Keratinocyte (primary cell): Measurements from ENCODE around the gene HSP90AB1. TPM values are rescaled to one million over a fixed set of nuclear protein-coding genes. Genes with fewer than 3 reads are reported as not detected.

ENCODE experiments used
- DNase-seq: peaks from one replicate; pipeline ENCODE4 v3.0.0-alpha.2; 2011; ENCODE audit warnings: low read depth, missing footprints, low spot score
- FAIRE-seq: peaks from 2 replicates; lab custom pipeline; 2011; peaks lifted over from hg19 to GRCh38; lab: Jason Lieb, UNC
- H2AFZ ChIP-seq: 2 replicates; pipeline ENCODE4 v1.6.0; 2012; ENCODE audit warnings: low read length, control low read depth, inconsistent platforms; ENCODE audit not compliant: control insufficient read depth
- H3K27ac ChIP-seq: 2 replicates; pipeline ENCODE4 v1.5.1; 2011; ENCODE audit warnings: low read length; ENCODE audit not compliant: control insufficient read depth, insufficient read depth
- H3K27me3 ChIP-seq: 3 replicates; pipeline ENCODE4 v1.6.0; 2011; ENCODE audit warnings: low read length; ENCODE audit not compliant: control insufficient read depth, insufficient read depth; ENCODE audit errors: extremely low read depth
- H3K36me3 ChIP-seq, 2 experiments: 2 replicates in 1 of 2; 3 replicates in 1 of 2; pipeline ENCODE4 v1.5.1; 2011; ENCODE audit warnings: low read length in 2 of 2, mild to moderate bottlenecking in 1 of 2; ENCODE audit not compliant: control insufficient read depth in 2 of 2, insufficient read depth in 2 of 2; ENCODE audit errors: extremely low read depth in 1 of 2
- H3K4me1 ChIP-seq: 3 replicates; pipeline ENCODE4 v1.5.1; 2011; ENCODE audit warnings: low read length; ENCODE audit not compliant: control insufficient read depth, insufficient read depth; ENCODE audit errors: extremely low read depth
- H3K4me2 ChIP-seq: 3 replicates; pipeline ENCODE4 v1.6.0; 2011; ENCODE audit warnings: low read depth, low read length; ENCODE audit not compliant: control insufficient read depth, insufficient read depth; ENCODE audit errors: extremely low read depth
- H3K4me3 ChIP-seq, 3 experiments: fragments of 200-600 bp in 1 of 3; sonication (generic) in 1 of 3; 2 replicates in 2 of 3; 3 replicates in 1 of 3; pipeline ENCODE4 v1.5.1; 2011 to 2016; ENCODE audit warnings: low read length in 3 of 3, mild to moderate bottlenecking in 3 of 3, control low read depth in 2 of 3, inconsistent platforms in 1 of 3, low read depth in 1 of 3, mixed read lengths in 1 of 3, mixed run types in 1 of 3, moderate library complexity in 1 of 3; ENCODE audit not compliant: control insufficient read depth in 2 of 3, insufficient read depth in 2 of 3; ENCODE audit errors: extremely low read depth in 1 of 3
- H3K79me2 ChIP-seq: 2 replicates; pipeline ENCODE4 v1.6.0; 2012; ENCODE audit warnings: low read length; ENCODE audit not compliant: control insufficient read depth, insufficient read depth
- H3K9ac ChIP-seq: 3 replicates; pipeline ENCODE4 v1.6.0; 2011; ENCODE audit warnings: low read length; ENCODE audit not compliant: control insufficient read depth, insufficient read depth; ENCODE audit errors: extremely low read depth
- H3K9me1 ChIP-seq: 3 replicates; pipeline ENCODE4 v1.6.0; 2011; ENCODE audit warnings: low read length; ENCODE audit not compliant: control insufficient read depth, insufficient read depth; ENCODE audit errors: extremely low read depth
- H3K9me3 ChIP-seq: 2 replicates; pipeline ENCODE4 v1.5.1; 2012; ENCODE audit warnings: low read depth, low read length; ENCODE audit not compliant: control insufficient read depth
- H4K20me1 ChIP-seq: 3 replicates; pipeline ENCODE4 v1.6.0; 2011; ENCODE audit warnings: low read length; ENCODE audit not compliant: control insufficient read depth, insufficient read depth; ENCODE audit errors: extremely low read depth
- CTCF ChIP-seq, 3 experiments: IDR thresholded peaks in 1 of 3; conservative IDR thresholded peaks in 1 of 3; optimal IDR thresholded peaks in 1 of 3; 2 replicates in 2 of 3; 3 replicates in 1 of 3; pipeline versions ENCODE3 to v1.5.1; 2011; ENCODE audit warnings: low read length in 3 of 3, mild to moderate bottlenecking in 3 of 3, moderate library complexity in 2 of 3, control low read depth in 1 of 3, inconsistent platforms in 1 of 3; ENCODE audit not compliant: insufficient read depth in 2 of 3; ENCODE audit errors: extremely low read depth in 1 of 3
- EZH2 ChIP-seq: IDR thresholded peaks from one replicate; pipeline ENCODE4 v1.6.1; 2012; ENCODE audit warnings: inconsistent platforms, mild to moderate bottlenecking, low read length, moderate library complexity
- dilution Hi-C: fragments of 300-500 bp; cut with MboI; formaldehyde crosslinking; loops from one replicate; pipeline ENCODE4 v1.7.0; 2020; ENCODE audit warnings: low sequenced_read_pairs; ENCODE audit not compliant: extremely low pct_ligation_motif_present
- polyA plus RNA-seq, 5 experiments: library from polyadenylated mRNA; depleted of rRNA in 3 of 5; stranded (reverse) in 3 of 5; stranded (forward) in 1 of 5; unstranded in 1 of 5; fragments of >200 nt; gene quantifications; 1 replicate in 1 of 5; 2 replicates in 3 of 5; 3 replicates in 1 of 5; pipeline versions ENCODE4 v1.2.1 to v1.2.3, GENCODE V29; 2011 to 2012; ENCODE audit warnings: missing spikeins in 2 of 5, low read depth in 1 of 5, low replicate concordance in 1 of 5

HSP90AB1 gene
- polyA plus RNA-seq, 1 donor (not counting 4 experiments of a cell fraction or from before 2014, with no cell fraction given), result 1,089 TPM

GRCh38 chr6:44225579-44226325 lies 21.1 kb upstream of the HSP90AB1 start:
- no peaks in the 10 kb centered on the region for H3K9me1 ChIP-seq
- no peaks in the 10 kb centered on the region for H4K20me1 ChIP-seq
- TF ChIP-seq EZH2 (no peak), CTCF (optimal IDR thresholded peaks at IDR 0.05 in 1 of 3, IDR thresholded peaks at IDR 0.05 in 1 of 3, conservative IDR thresholded peaks at IDR 0.05 in 1 of 3; ENCODE audit: extremely low read depth in 1 of 3, insufficient read depth in 2 of 3, low read length in 3 of 3) (no peak)
- no peak overlapping the region for H3K9ac ChIP-seq
- H3K27ac ChIP-seq, result no peak overlapping the region
- no peaks in the 10 kb centered on the region for H3K9me3 ChIP-seq
- no peak overlapping the region for H3K4me3 ChIP-seq
- FAIRE-seq (no peak), DNase-seq (no peak)
- no peaks in the 10 kb centered on the region for H3K27me3 ChIP-seq
- dilution Hi-C loops, result no loop called here
- peaks cover 22% of the 10 kb centered on the region for H3K79me2 ChIP-seq
- H3K4me1 ChIP-seq, result peaks cover 46% of the 10 kb centered on the region
- H2AFZ ChIP-seq, result no peak overlapping the region
- H3K4me2 ChIP-seq, result peak overlapping the region; percentile 52
- H3K36me3 ChIP-seq, result peaks cover 10 to 16% of the 10 kb centered on the region in 2 experiments

GRCh38 chr6:44226368-44227147 lies 20.3 kb upstream of the HSP90AB1 start:
- no peak overlapping the region for H3K4me3 ChIP-seq
- dilution Hi-C loops, result no loop called here
- no peak for FAIRE-seq
- TF ChIP-seq EZH2 (no peak), CTCF (optimal IDR thresholded peaks at IDR 0.05 in 1 of 3, IDR thresholded peaks at IDR 0.05 in 1 of 3, conservative IDR thresholded peaks at IDR 0.05 in 1 of 3; ENCODE audit: extremely low read depth in 1 of 3, insufficient read depth in 2 of 3, low read length in 3 of 3) (no peak)
- no peak for DNase-seq
- no peak overlapping the region for H2AFZ ChIP-seq
- peaks cover 41% of the 10 kb centered on the region for H3K4me1 ChIP-seq
- H4K20me1 ChIP-seq, result no peaks in the 10 kb centered on the region
- H3K9ac ChIP-seq, result peak overlapping the region; percentile 6
- H3K27ac ChIP-seq, result no peak overlapping the region
- peaks cover 22% of the 10 kb centered on the region for H3K79me2 ChIP-seq
- H3K27me3 ChIP-seq, result no peaks in the 10 kb centered on the region
- H3K4me2 ChIP-seq, result peak overlapping the region; percentile 52
- H3K9me3 ChIP-seq, result no peaks in the 10 kb centered on the region
- peaks cover 14 to 19% of the 10 kb centered on the region in 2 experiments for H3K36me3 ChIP-seq
- no peaks in the 10 kb centered on the region for H3K9me1 ChIP-seq
